Measurements from ENCODE around the gene ARHGAP26. TPM values are rescaled to one million over a fixed set of nuclear protein-coding genes. Genes with fewer than 3 reads are reported as not detected.
A peak's percentile ranks its signal among the peaks of the same experiment; 100 is the strongest.

ARHGAP26 gene
- total and polyA plus RNA-seq, 5 donors from 2014 or later = 2.8 to 40.5 (median 5.4) TPM

- Histone ChIP-seq H3K4me3 (ENCODE audit: low read depth, low read length) (no peak overlapping the region), H3K27ac (ENCODE audit: insufficient read depth, low read length, poor library complexity, severe bottlenecking) (no peak overlapping the region), H3K36me3 (ENCODE audit: control insufficient read depth, insufficient read depth, low read length) (no peaks in the 10 kb centered on the region), H3K4me1 (ENCODE audit: control insufficient read depth, insufficient read depth, low read length, poor library complexity, severe bottlenecking) (peaks cover 35% of the 10 kb centered on the region), H3K27me3 (ENCODE audit: control insufficient read depth, insufficient read depth, low read length) (no peaks in the 10 kb centered on the region), H3K9me3 (ENCODE audit: control insufficient read depth in 2 of 2, low read length in 2 of 2) (no peaks in the 10 kb centered on the region)
- no peaks in the 10 kb centered on the region for H3K9me3 Mint-ChIP-seq
- H3K27me3 Mint-ChIP-seq = no peaks in the 10 kb centered on the region
- peaks cover 28 to 47% (median 36%) of the 10 kb centered on the region in 4 donors for H3K4me1 Mint-ChIP-seq
- no peak overlapping the region for H3K4me3 Mint-ChIP-seq
- H3K36me3 Mint-ChIP-seq = no peaks in the 10 kb centered on the region
- H3K27ac Mint-ChIP-seq = peak overlapping the region in 1 of 3 donors; percentile 48
- DNase-seq = no peak
- no peak for ATAC-seq (ENCODE audit: low read depth in 2 of 2)
Observed at GRCh38 chr5:143004361-143005145, 234.4 kb downstream of the ARHGAP26 start.

DNA sequence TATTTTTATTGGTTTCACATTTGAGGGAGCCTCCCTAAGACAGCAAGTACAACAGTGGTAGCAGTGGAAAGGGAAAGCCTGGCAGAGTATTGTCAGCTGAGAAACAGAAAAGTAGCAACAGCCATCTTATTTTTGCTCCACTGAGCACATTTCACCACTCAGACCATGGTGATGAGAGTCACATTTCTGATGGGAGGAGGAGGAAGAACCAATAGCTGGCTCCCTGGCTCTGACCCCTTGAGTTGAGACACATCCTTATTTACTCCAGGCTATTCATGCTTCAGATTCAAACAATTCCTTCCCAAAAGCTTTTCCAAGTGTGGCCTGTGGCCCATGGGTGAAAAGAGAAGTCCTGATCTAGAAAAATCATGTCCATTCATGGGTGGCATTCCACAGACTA is 236.3 kb downstream of the ARHGAP26 start:
- Mint-ChIP-seq H3K4me3 (no peak overlapping the region), H3K36me3 (no peaks in the 10 kb centered on the region), H3K27ac (no peak overlapping the region), H3K9me3 (no peaks in the 10 kb centered on the region), H3K4me1 (peaks cover 33 to 48% (median 36%) of the 10 kb centered on the region in 4 donors), H3K27me3 (no peaks in the 10 kb centered on the region)
- H3K27ac ChIP-seq (ENCODE audit: insufficient read depth, low read length, poor library complexity, severe bottlenecking) = no peak overlapping the region
- H3K9me3 ChIP-seq (ENCODE audit: control insufficient read depth in 2 of 2, low read length in 2 of 2) = no peaks in the 10 kb centered on the region
- H3K27me3 ChIP-seq (ENCODE audit: control insufficient read depth, insufficient read depth, low read length) = no peaks in the 10 kb centered on the region
- no peak for ATAC-seq (ENCODE audit: low read depth in 2 of 2)
- peaks cover 36% of the 10 kb centered on the region for H3K4me1 ChIP-seq (ENCODE audit: control insufficient read depth, insufficient read depth, low read length, poor library complexity, severe bottlenecking)
- H3K4me3 ChIP-seq (ENCODE audit: low read depth, low read length) = no peak overlapping the region
- no peak for DNase-seq
- H3K36me3 ChIP-seq (ENCODE audit: control insufficient read depth, insufficient read depth, low read length) = no peaks in the 10 kb centered on the region

DNA sequence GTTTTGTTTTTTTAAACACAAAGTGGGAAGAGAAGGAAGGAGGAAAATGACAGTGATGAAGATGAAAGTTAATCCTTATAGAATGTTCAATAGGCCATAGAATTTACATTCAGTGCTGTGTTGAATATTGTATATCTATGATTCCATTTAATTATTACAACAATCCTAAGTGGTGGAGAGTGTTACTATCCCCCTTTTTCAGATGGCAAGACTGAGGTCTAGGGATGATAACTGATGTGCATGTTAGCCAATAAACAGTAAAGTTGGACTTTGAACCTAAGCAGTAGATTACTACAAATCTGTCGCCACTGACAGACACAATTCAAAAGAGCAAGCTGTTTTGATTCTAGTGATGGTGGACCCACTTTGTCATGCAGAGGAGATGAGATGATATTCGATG is 237.9 kb downstream of the ARHGAP26 start:
- Histone ChIP-seq H3K36me3 (ENCODE audit: control insufficient read depth, insufficient read depth, low read length) (no peaks in the 10 kb centered on the region), H3K9me3 (ENCODE audit: control insufficient read depth in 2 of 2, low read length in 2 of 2) (no peaks in the 10 kb centered on the region), H3K27me3 (ENCODE audit: control insufficient read depth, insufficient read depth, low read length) (no peaks in the 10 kb centered on the region), H3K4me3 (ENCODE audit: low read depth, low read length) (peak overlapping the region; percentile 67), H3K27ac (ENCODE audit: insufficient read depth, low read length, poor library complexity, severe bottlenecking) (no peak overlapping the region), H3K4me1 (ENCODE audit: control insufficient read depth, insufficient read depth, low read length, poor library complexity, severe bottlenecking) (peaks cover 22% of the 10 kb centered on the region)
- ATAC-seq (ENCODE audit: low read depth in 2 of 2) = no peak
- Mint-ChIP-seq H3K36me3 (no peaks in the 10 kb centered on the region), H3K4me3 (peak overlapping the region in 3 of 4 donors; percentile 16 to 36 (median 21)), H3K27me3 (no peaks in the 10 kb centered on the region), H3K9me3 (no peaks in the 10 kb centered on the region), H3K4me1 (peaks cover 26 to 34% (median 31%) of the 10 kb centered on the region in 4 donors), H3K27ac (peak overlapping the region; percentile 89 to 92 (median 91))
- DNase-seq = no peak

GRCh38 chr5:143008809-143009521 is 238.8 kb downstream of the ARHGAP26 start:
- Histone ChIP-seq H3K36me3 (ENCODE audit: control insufficient read depth, insufficient read depth, low read length) (no peaks in the 10 kb centered on the region), H3K27ac (ENCODE audit: insufficient read depth, low read length, poor library complexity, severe bottlenecking) (peak overlapping the region; percentile 73), H3K4me3 (ENCODE audit: low read depth, low read length) (peak overlapping the region; percentile 67), H3K4me1 (ENCODE audit: control insufficient read depth, insufficient read depth, low read length, poor library complexity, severe bottlenecking) (peaks cover 18% of the 10 kb centered on the region), H3K9me3 (ENCODE audit: control insufficient read depth in 2 of 2, low read length in 2 of 2) (no peaks in the 10 kb centered on the region), H3K27me3 (ENCODE audit: control insufficient read depth, insufficient read depth, low read length) (no peaks in the 10 kb centered on the region)
- H3K36me3 Mint-ChIP-seq = no peaks in the 10 kb centered on the region
- no peaks in the 10 kb centered on the region for H3K9me3 Mint-ChIP-seq
- peak overlapping the region; percentile 1 to 61 (median 28) for H3K4me3 Mint-ChIP-seq
- DNase-seq = peak; percentile 71 to 92 (median 78)
- ATAC-seq (ENCODE audit: low read depth in 2 of 2) = peak; percentile 92 to 93
- H3K27me3 Mint-ChIP-seq = no peaks in the 10 kb centered on the region
- H3K27ac Mint-ChIP-seq = peak overlapping the region; percentile 89 to 92 (median 91)
- H3K4me1 Mint-ChIP-seq = peaks cover 19 to 30% (median 28%) of the 10 kb centered on the region in 4 donors

DNA sequence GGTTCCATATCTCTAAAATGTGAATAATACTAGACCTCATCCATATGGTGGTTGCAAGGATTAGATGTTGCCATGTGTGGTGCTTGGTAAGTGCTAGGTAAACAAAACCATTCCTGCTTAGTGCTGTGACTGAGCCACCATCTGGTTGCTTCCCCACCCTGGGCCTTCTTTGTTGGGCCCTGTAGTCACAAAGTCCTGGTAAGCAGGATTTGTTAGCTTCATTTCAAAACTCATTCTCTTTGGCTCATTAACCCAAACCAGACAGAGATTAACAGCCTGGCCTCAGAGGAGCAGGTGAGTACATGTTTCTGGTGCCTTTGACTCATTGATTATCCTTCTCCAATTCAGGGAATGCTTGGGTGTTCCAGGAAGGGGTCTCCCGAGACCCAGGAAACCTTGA is 240.2 kb downstream of the ARHGAP26 start:
- H3K36me3 ChIP-seq (ENCODE audit: control insufficient read depth, insufficient read depth, low read length) = no peaks in the 10 kb centered on the region
- DNase-seq (no peak), ATAC-seq (ENCODE audit: low read depth in 2 of 2) (no peak)
- peaks cover 19 to 30% (median 26%) of the 10 kb centered on the region in 4 donors for H3K4me1 Mint-ChIP-seq
- H3K27ac Mint-ChIP-seq = peak overlapping the region in 2 of 3 donors; percentile 89 to 91
- no peak overlapping the region for H3K4me3 Mint-ChIP-seq
- H3K4me3 ChIP-seq (ENCODE audit: low read depth, low read length) = no peak overlapping the region
- H3K27me3 ChIP-seq (ENCODE audit: control insufficient read depth, insufficient read depth, low read length) = no peaks in the 10 kb centered on the region
- H3K9me3 ChIP-seq (ENCODE audit: control insufficient read depth in 2 of 2, low read length in 2 of 2) = no peaks in the 10 kb centered on the region
- no peak overlapping the region for H3K27ac ChIP-seq (ENCODE audit: insufficient read depth, low read length, poor library complexity, severe bottlenecking)
- H3K9me3 Mint-ChIP-seq = no peaks in the 10 kb centered on the region
- H3K36me3 Mint-ChIP-seq = peaks cover 6% of the 10 kb centered on the region
- H3K4me1 ChIP-seq (ENCODE audit: control insufficient read depth, insufficient read depth, low read length, poor library complexity, severe bottlenecking) = peaks cover 18% of the 10 kb centered on the region
- H3K27me3 Mint-ChIP-seq = no peaks in the 10 kb centered on the region

GRCh38 chr5:143011585-143011984 is 241.4 kb downstream of the ARHGAP26 start:
- no peak overlapping the region for H3K27ac ChIP-seq (ENCODE audit: insufficient read depth, low read length, poor library complexity, severe bottlenecking)
- H3K27ac Mint-ChIP-seq = peak overlapping the region in 1 of 3 donors; percentile 72
- no peaks in the 10 kb centered on the region for H3K27me3 Mint-ChIP-seq
- no peaks in the 10 kb centered on the region for H3K9me3 Mint-ChIP-seq
- H3K27me3 ChIP-seq (ENCODE audit: control insufficient read depth, insufficient read depth, low read length) = no peaks in the 10 kb centered on the region
- H3K36me3 Mint-ChIP-seq = peaks cover 10% of the 10 kb centered on the region
- peaks cover 19 to 30% (median 27%) of the 10 kb centered on the region in 4 donors for H3K4me1 Mint-ChIP-seq
- no peak overlapping the region for H3K4me3 Mint-ChIP-seq
- no peak for ATAC-seq (ENCODE audit: low read depth in 2 of 2)
- no peak for DNase-seq
- no peaks in the 10 kb centered on the region for H3K36me3 ChIP-seq (ENCODE audit: control insufficient read depth, insufficient read depth, low read length)
- no peak overlapping the region for H3K4me3 ChIP-seq (ENCODE audit: low read depth, low read length)
- H3K9me3 ChIP-seq (ENCODE audit: control insufficient read depth in 2 of 2, low read length in 2 of 2) = no peaks in the 10 kb centered on the region
- H3K4me1 ChIP-seq (ENCODE audit: control insufficient read depth, insufficient read depth, low read length, poor library complexity, severe bottlenecking) = peaks cover 18% of the 10 kb centered on the region

DNA sequence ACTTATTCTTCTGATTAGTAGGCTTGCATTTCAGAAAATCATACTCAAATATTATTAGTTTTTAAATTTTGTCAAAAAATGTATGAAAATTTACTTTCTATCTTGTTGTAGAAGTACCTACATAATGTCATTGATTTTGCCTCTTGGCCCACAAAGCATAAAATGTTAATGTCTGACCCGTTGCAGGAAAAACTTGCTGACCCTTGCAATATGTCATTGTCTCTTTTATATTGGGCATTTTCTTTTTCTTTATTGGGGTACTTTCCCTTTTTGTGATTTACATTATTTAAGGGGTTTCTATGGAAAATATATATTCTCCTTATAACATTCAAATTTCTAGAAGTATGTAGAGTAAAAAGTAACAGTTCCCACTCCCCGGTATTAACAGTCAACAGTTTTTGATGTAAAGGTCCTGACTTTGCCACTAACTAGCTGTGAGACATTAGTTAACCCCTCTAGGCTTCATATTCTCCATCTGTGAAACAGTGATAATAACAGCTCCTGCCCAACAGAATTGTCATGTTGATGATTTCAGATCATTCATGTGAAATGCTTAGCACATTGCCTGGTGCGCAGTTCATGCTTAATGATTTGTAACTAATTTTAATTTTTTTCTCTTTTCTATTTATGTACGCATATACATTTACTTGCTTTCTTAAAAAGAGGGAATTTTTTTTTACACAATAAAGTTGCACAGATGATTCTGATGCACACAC is 243.2 kb downstream of the ARHGAP26 start:
- Mint-ChIP-seq H3K27ac (no peak overlapping the region), H3K9me3 (no peaks in the 10 kb centered on the region)
- no peak for ATAC-seq (ENCODE audit: low read depth in 2 of 2)

More for the DNA sequence above, 243.2 kb downstream of the ARHGAP26 start:
- H3K4me3 ChIP-seq (ENCODE audit: low read depth, low read length) = no peak overlapping the region
- Mint-ChIP-seq H3K4me3 (no peak overlapping the region), H3K36me3 (peaks cover 20% of the 10 kb centered on the region), H3K27me3 (no peaks in the 10 kb centered on the region), H3K4me1 (peaks cover 16 to 19% (median 17%) of the 10 kb centered on the region in 4 donors)
- no peaks in the 10 kb centered on the region for H3K9me3 ChIP-seq (ENCODE audit: control insufficient read depth in 2 of 2, low read length in 2 of 2)
- DNase-seq = no peak
- no peaks in the 10 kb centered on the region for H3K36me3 ChIP-seq (ENCODE audit: control insufficient read depth, insufficient read depth, low read length)
- peaks cover 12% of the 10 kb centered on the region for H3K4me1 ChIP-seq (ENCODE audit: control insufficient read depth, insufficient read depth, low read length, poor library complexity, severe bottlenecking)
- H3K27me3 ChIP-seq (ENCODE audit: control insufficient read depth, insufficient read depth, low read length) = no peaks in the 10 kb centered on the region
- no peak overlapping the region for H3K27ac ChIP-seq (ENCODE audit: insufficient read depth, low read length, poor library complexity, severe bottlenecking)
